ENCODE results near the gene BBOF1.
"Not testable (repeated sequence)": the region's sequence is repeated elsewhere in the genome, so short reads cannot be mapped to it uniquely, and the experiment has no call there.

Gene BBOF1

GRCh38 chr14:74109369-74109768, 90.2 kb downstream of the BBOF1 start:
- H3K27me3 ChIP-seq (ENCODE audit: control insufficient read depth, insufficient read depth, low read length) = no peaks in the 10 kb centered on the region
- H3K9ac ChIP-seq (ENCODE audit: low read depth, low read length) = no peak overlapping the region
- H3K4me1 ChIP-seq (ENCODE audit: control insufficient read depth, insufficient read depth, low read length) = peaks cover 9% of the 10 kb centered on the region; the same call in 1 of the 2 replicates
- H3K27ac ChIP-seq (ENCODE audit: low read depth, low read length) = no peak overlapping the region
- H3K9me3 ChIP-seq (ENCODE audit: control insufficient read depth, insufficient read depth, low read length) = no peaks in the 10 kb centered on the region
- H3K36me3 ChIP-seq (ENCODE audit: control insufficient read depth, insufficient read depth, low read length) = peaks cover 48% of the 10 kb centered on the region
- H3K4me3 ChIP-seq (ENCODE audit: low read depth, low read length) = no peak overlapping the region

GRCh38 chr14:74111395-74112216, 92.5 kb downstream of the BBOF1 start:
- not testable (repeated sequence) for H3K4me3 ChIP-seq (ENCODE audit: low read depth, low read length); H3K4me1 ChIP-seq (ENCODE audit: control insufficient read depth, insufficient read depth, low read length); H3K9me3 ChIP-seq (ENCODE audit: control insufficient read depth, insufficient read depth, low read length); H3K27me3 ChIP-seq (ENCODE audit: control insufficient read depth, insufficient read depth, low read length); H3K27ac ChIP-seq (ENCODE audit: low read depth, low read length); H3K9ac ChIP-seq (ENCODE audit: low read depth, low read length)
- peaks cover 43% of the 10 kb centered on the region for H3K36me3 ChIP-seq (ENCODE audit: control insufficient read depth, insufficient read depth, low read length)
